Effector memory CD4-positive, alpha-beta T cell (primary cell): ENCODE measurements around the gene ROMO1.

ENCODE experiments used
- DNase-seq, 3 donors: peaks; one replicate each; pipeline ENCODE4 v3.0.0-alpha.2; 2020
- H3K27ac ChIP-seq: 2 replicates; pipeline ENCODE4 v1.7.0; 2013; ENCODE audit warnings: mild to moderate bottlenecking, low read length, moderate library complexity; ENCODE audit not compliant: insufficient read depth, poor library complexity, severe bottlenecking
- H3K27me3 ChIP-seq: replicated peaks from 2 replicates; pipeline ENCODE4 v1.7.0; 2013; ENCODE audit warnings: mild to moderate bottlenecking, low read length; ENCODE audit not compliant: insufficient read depth, control insufficient read depth, poor library complexity, severe bottlenecking
- H3K36me3 ChIP-seq: 2 replicates; pipeline ENCODE4 v1.7.0; 2013; ENCODE audit warnings: mild to moderate bottlenecking, low read length, moderate library complexity; ENCODE audit not compliant: control insufficient read depth, insufficient read depth
- H3K4me1 ChIP-seq: 2 replicates; pipeline ENCODE4 v1.7.0; 2013; ENCODE audit warnings: low read length, mild to moderate bottlenecking; ENCODE audit not compliant: control insufficient read depth, insufficient read depth, poor library complexity, severe bottlenecking
- H3K4me3 ChIP-seq: 2 replicates; pipeline ENCODE4 v1.7.0; 2013; ENCODE audit warnings: low read length, low read depth, mild to moderate bottlenecking; ENCODE audit not compliant: insufficient read depth, poor library complexity, severe bottlenecking
- H3K9me3 ChIP-seq: 2 replicates; pipeline ENCODE4 v1.7.0; 2013; ENCODE audit warnings: mild to moderate bottlenecking, low read length, moderate library complexity; ENCODE audit not compliant: control insufficient read depth
- total RNA-seq, 3 donors: gene quantifications; one replicate each; lab custom pipeline; 2026; lab: John Stamatoyannopoulos, UW

ROMO1 gene
- 10.6 to 17.8 (median 11.1) reads per million in 3 donors for total RNA-seq

DNA sequence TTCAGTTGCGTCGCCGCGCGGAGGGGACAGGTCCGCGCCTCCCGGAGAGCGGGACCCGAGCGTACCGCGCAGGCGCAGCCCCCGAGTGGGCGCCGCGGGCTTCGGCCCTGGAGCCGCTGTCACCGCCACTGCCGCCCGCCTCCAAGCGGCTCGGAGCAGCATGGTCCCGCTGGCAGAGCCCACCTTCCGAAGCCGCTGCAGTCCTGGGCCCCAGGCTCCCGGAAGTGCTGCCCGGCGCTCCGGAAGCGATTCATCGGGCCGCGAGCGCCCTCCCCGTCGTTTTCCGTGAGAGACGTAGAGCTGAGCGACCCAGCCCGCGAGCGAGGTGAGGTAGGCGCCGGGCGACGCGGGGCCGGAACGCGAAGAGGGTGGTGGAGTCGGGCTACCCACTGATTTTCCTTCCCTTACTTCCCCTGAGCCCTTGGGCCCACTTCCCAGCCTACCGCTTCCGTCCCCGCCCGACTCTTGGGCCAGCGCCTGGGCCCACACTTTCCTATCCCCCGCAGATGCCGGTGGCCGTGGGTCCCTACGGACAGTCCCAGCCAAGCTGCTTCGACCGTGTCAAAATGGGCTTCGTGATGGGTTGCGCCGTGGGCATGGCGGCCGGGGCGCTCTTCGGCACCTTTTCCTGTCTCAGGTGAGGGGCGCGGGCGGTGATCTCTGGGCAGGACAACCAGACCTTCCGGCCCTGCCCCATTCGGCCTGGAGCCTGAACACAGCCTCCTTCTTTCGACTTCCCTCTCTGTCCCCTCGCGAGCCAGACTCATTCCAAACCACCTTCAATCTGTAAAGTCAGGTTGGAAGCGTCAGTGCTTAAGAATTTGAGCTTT, at the start of gene ROMO1, which contains the start of gene NFS1:
TSS of gene ROMO1 (plus strand) at position 279 of the 830 bp plus-strand sequence. CDS start at position 507, 228 bp downstream.
TSS of gene NFS1 (minus strand) at position 226 of the 830 bp plus-strand sequence. CDS start at position 162, 64 bp downstream.
- peak within 1 kb of the TSS; percentile 85 for H3K27ac ChIP-seq
- H3K4me1 ChIP-seq = peaks cover 8% of the 10 kb centered on the region
- peak within 1 kb of the TSS; percentile 82 for H3K4me3 ChIP-seq
- H3K9me3 ChIP-seq = no peaks in the 10 kb centered on the region
- no peaks in the 10 kb centered on the region for H3K27me3 ChIP-seq
- peak; percentile 79 to 82 (median 79) for DNase-seq
- H3K36me3 ChIP-seq = peaks cover 31% of the 10 kb centered on the region

DNA sequence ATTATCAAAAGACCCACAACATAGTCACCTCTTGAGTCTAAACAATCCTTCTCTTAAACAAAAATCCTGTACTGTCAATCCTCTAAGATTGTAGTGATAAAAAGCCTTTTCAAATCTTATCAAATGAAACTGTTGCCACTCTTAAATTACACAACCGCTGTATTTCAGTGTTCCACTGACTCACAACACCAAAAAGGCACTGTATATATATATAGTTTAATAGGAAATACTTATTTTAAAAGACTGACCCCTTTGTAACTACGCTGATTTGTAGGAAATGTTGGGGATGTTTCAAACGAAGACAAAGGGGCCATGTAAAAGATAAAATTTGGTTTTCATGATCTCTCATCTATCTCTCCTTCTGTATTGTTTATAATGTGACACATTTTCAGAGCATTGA, 48.6 kb upstream of the ROMO1 start:
- Histone ChIP-seq H3K4me3 (no peak overlapping the region), H3K27ac (no peak overlapping the region), H3K9me3 (no peaks in the 10 kb centered on the region), H3K4me1 (peaks cover 2% of the 10 kb centered on the region), H3K36me3 (peaks cover 33% of the 10 kb centered on the region), H3K27me3 (no peaks in the 10 kb centered on the region)
- DNase-seq = no peak

DNA sequence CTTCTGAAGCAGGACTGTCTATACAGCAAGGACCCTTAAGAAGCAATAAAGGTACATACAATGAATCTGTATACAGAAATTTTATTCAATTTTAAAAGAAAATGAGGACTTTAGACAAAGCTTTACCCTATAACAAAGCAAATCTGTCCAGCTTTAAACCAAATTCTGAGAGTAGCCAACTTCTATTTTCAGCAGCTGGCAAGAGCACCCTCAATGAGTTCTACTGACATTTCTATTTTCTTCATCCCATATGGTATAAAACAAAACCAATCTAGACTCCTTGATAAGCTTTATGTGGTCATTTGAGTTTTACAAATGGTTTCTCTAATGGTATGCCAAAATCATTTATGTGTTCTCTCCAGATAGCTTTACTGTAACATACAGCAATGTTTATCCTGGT, 47.2 kb upstream of the ROMO1 start:
- Histone ChIP-seq H3K27ac (no peak overlapping the region), H3K36me3 (peaks cover 33% of the 10 kb centered on the region), H3K9me3 (no peaks in the 10 kb centered on the region), H3K4me3 (no peak overlapping the region), H3K27me3 (no peaks in the 10 kb centered on the region), H3K4me1 (no peaks in the 10 kb centered on the region)
- DNase-seq = no peak

DNA sequence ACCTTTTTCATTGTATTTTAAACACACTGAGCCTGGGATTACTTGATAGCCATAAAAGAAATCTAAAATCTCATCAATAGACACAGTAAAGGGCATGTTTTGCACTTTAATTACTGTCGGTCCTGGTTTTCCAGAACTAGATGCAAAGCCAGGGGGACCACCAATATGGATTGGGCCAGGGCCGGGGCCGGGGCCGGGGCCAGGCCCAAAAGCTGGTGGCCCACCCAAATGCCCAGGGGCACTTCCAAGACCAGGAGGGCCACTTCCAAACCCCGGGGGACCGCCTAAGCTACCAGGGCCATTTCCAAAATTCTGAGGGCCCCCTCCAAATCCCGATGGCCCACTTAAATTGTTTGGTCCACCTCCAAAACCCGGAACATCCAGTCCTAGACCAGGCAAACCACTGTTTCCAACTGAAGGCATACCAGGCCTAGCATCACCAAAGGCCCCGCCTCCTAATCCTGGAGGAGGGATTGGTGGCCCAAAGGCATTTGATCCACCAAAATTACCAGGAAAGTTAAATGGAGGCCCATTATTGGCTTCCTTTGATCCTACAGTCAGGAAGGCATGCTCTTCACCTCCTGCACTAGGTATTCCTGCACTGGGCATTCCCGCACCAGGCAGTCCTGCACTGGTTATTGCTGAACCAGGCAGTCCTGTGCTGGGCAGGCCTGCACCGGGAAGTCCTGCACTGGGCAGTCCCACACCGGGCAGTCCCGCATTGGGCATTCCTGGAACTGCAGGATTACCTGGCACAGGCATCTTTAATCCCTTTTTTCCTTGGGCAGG, 46.4 kb upstream of the ROMO1 start:
- DNase-seq = no peak
- Histone ChIP-seq H3K27me3 (no peaks in the 10 kb centered on the region), H3K36me3 (peaks cover 33% of the 10 kb centered on the region), H3K9me3 (no peaks in the 10 kb centered on the region), H3K4me1 (peaks cover 7% of the 10 kb centered on the region), H3K27ac (no peak overlapping the region), H3K4me3 (no peak overlapping the region)

DNA sequence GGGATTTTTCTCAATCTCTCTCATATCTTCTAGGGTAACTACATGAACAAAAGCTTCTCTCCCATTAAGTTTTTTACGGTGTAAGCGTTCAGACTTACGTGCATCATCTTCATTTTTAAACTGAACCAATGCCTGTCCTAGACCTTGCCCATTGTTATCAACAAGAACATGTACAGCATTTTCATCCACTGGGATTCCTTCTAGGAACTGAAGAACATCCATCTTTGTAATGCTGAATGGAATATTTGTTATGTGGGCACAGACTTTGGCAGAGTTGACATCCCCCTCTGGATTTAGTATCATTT, 45.8 kb upstream of the ROMO1 start:
- no peak overlapping the region for H3K4me3 ChIP-seq
- H3K36me3 ChIP-seq = peaks cover 33% of the 10 kb centered on the region
- H3K27me3 ChIP-seq = no peaks in the 10 kb centered on the region
- H3K27ac ChIP-seq = no peak overlapping the region
- no peak for DNase-seq
- H3K9me3 ChIP-seq = no peaks in the 10 kb centered on the region
- peaks cover 12% of the 10 kb centered on the region for H3K4me1 ChIP-seq

DNA sequence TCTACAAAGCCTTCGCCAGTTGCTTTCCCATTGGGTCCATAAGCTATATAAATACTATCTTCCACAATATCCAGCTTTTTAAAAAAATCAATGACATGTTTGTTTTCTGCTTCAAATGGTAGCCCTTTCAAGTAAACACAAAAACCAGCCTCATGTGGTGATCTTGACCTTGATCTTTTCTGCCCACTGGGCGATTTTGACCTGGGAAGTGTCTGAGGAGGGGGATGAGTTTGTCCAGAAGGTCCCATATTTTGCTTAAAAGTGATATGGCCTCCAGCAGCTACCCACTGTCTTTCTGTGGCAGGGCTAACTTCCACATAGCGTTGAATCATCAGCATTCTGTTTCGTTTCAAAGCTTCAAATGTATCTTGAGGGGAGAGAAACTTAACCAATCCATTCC, 45.3 kb upstream of the ROMO1 start:
- no peak overlapping the region for H3K4me3 ChIP-seq
- peaks cover 33% of the 10 kb centered on the region for H3K36me3 ChIP-seq
- peaks cover 14% of the 10 kb centered on the region for H3K4me1 ChIP-seq
- H3K27ac ChIP-seq = no peak overlapping the region
- DNase-seq = no peak
- H3K27me3 ChIP-seq = no peaks in the 10 kb centered on the region
- H3K9me3 ChIP-seq = no peaks in the 10 kb centered on the region

DNA sequence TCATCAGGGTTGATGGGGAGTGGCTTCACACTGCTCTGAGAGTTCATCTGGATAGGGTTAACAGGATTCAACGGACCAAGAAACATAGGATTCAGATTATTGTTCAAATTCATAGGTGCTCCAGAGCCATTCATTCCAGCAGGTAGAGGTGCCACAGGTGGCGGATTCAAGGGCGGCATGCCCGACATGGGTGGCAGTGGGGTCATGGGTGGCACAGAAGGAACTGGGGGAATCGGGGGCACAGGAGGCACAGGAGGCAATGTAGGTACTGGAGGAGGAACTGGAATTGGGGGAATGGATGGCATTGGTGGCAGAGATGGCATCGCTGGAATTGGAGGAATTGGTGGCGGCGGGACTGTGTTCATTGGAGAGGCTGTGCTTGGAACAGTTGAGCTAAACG, 44.8 kb upstream of the ROMO1 start:
- no peak overlapping the region for H3K27ac ChIP-seq

DNA sequence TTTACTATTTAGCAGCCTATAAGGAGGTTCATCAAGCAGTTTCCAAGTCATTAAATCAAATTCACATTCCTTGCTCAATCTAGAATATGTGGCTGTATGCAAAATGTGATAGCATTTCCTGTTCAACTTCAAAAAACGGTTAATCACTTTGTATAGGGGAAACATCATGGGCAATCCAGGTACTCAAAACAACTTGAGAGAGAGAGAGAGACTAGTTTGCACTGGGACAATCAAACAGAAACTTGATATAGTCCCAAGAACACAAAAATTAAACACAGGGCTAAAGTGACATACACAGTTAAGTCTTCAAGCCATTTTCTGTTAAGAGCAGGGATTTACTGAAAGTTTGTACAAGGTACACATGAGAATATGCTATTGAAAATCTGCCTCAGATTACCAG, 41.9 kb upstream of the ROMO1 start:
- Histone ChIP-seq H3K4me3 (no peak overlapping the region), H3K9me3 (no peaks in the 10 kb centered on the region), H3K27ac (no peak overlapping the region), H3K27me3 (no peaks in the 10 kb centered on the region), H3K36me3 (peaks cover 29% of the 10 kb centered on the region), H3K4me1 (peaks cover 27% of the 10 kb centered on the region)
- no peak for DNase-seq

More for the DNA sequence above, 44.8 kb upstream of the ROMO1 start:
- Histone ChIP-seq H3K4me1 (peaks cover 19% of the 10 kb centered on the region), H3K9me3 (no peaks in the 10 kb centered on the region), H3K27me3 (no peaks in the 10 kb centered on the region), H3K4me3 (no peak overlapping the region), H3K36me3 (peaks cover 33% of the 10 kb centered on the region)
- no peak for DNase-seq

DNA sequence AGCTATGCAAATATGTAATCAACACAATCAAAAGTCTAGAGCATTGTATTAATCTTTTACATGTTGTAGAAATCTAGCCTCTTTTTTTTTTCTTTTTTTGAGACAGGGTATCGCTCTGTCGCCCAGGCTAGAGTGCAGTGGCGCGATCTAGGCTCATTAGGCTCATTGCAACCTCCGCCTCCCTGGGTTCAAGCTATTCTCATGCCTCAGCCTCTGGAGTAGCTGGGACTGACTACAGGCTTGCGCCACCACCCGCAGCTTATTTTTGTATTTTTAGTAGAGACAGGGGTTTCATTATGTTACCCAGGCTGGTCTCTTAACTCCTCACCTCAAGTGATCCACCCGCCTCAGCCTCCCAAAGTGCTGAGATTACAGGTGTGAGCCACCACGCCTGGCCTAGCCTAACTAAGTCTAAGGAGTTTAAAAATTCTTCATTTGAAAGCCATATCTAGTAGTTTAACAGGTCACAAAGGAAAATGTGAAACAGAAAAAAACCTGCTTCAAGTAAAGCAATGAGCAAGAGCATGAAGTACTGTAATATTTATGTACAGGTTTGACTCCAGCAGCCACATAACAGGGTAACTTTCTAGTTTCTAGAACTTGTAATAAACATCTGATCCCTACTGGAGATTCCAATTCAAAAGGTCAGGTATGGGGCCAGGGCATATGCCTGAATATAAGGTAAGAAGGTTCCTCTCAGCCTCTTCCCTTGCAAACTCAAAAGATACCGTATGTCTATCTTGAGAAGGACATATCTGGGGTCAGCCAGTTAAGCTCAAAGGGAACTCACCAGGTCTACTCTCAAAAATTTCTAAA, 38.9 kb upstream of the ROMO1 start:
- Histone ChIP-seq H3K27ac (peak overlapping the region; percentile 97), H3K4me1 (peaks cover 49% of the 10 kb centered on the region), H3K4me3 (no peak overlapping the region), H3K9me3 (no peaks in the 10 kb centered on the region), H3K36me3 (peaks cover under 1% of the 10 kb centered on the region), H3K27me3 (no peaks in the 10 kb centered on the region)
- no peak for DNase-seq
